Thoracic aorta (tissue), 2 donors: ENCODE results near the gene WFDC10B. TPM values are rescaled to one million over a fixed set of nuclear protein-coding genes. Genes with fewer than 3 reads are reported as not detected.
"Not testable (repeated sequence)": the region's sequence is repeated elsewhere in the genome, so short reads cannot be mapped to it uniquely, and the experiment has no call there.

ENCODE experiments used
- ATAC-seq: fragments of 150-250 bp; one replicate; pipeline ENCODE4 v1.8.0; 2017; ENCODE audit warnings: low read depth; ENCODE audit not compliant: insufficient number of reproducible peaks, low FRiP score
- DNase-seq: peaks from one replicate; pipeline ENCODE4 v3.0.0-alpha.2; 2020; ENCODE audit warnings: low spot score
- H3K27ac ChIP-seq, 2 donors: fragments of 200-600 bp; sonication (generic); 1 replicate in 1 of 2; 2 replicates in 1 of 2; pipeline ENCODE4 v1.5.1; 2016; ENCODE audit warnings: mild to moderate bottlenecking in 2 of 2, moderate library complexity in 2 of 2
- H3K27me3 ChIP-seq: fragments of 200-600 bp; sonication (generic); replicated peaks from 2 replicates; pipeline ENCODE4 v1.6.0; 2016; ENCODE audit warnings: mild to moderate bottlenecking; ENCODE audit not compliant: insufficient read depth
- H3K36me3 ChIP-seq: fragments of 200-600 bp; sonication (generic); one replicate; pipeline ENCODE4 v1.5.1; 2016
- H3K4me1 ChIP-seq, 2 donors: fragments of 200-600 bp; sonication (generic); 1 replicate in 1 of 2; 2 replicates in 1 of 2; pipeline versions ENCODE4 v1.5.1 to v1.6.0; 2016; ENCODE audit warnings: low read depth in 2 of 2, mild to moderate bottlenecking in 1 of 2; ENCODE audit not compliant: control insufficient read depth in 1 of 2
- H3K4me3 ChIP-seq: fragments of 200-600 bp; sonication (generic); 2 replicates; pipeline ENCODE4 v1.5.1; 2016; ENCODE audit warnings: mild to moderate bottlenecking
- H3K9me3 ChIP-seq: fragments of 200-600 bp; sonication (generic); 2 replicates; pipeline ENCODE4 v1.5.1; 2016
- total RNA-seq, 2 donors: library from RNA; depleted of rRNA; stranded (reverse); fragments of >200 nt; gene quantifications; one replicate each; pipeline versions ENCODE4 v1.1.0 to v1.2.3, GENCODE V29; 2016
- TF ChIP-seq, protein P1 (sequence below): fragments of 200-600 bp; sonication (generic); IDR thresholded peaks from one replicate; pipeline ENCODE4 v1.5.1; 2019; ENCODE audit warnings: antibody characterized with exemption

Gene WFDC10B
- total RNA-seq, 2 donors from 2014 or later = not detected

DNA sequence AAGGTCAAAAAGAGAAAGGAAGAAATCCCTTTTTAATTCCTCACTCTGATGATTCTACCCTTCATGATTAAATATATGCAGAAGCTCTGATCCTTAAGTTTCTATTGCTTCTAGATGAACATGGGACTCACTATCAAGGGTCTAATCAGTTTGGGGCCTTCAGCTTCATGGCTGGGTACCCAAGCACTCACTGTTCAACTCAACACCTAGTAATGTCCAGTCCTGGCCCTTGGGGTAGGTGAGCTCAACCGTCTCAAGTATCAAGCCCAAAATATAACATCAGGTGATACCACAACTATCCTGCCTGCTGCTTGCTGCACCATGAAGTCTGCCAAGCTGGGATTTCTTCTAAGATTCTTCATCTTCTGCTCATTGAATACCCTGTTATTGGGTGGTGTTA is 17.2 kb upstream of the WFDC10B start, which contains the start of gene SPINT4:
SPINT4 (plus strand) TSS at position 301 of the 400 bp plus-strand sequence; CDS start at position 322, 21 bp downstream.
- no peak within 1 kb of the TSS for H3K4me3 ChIP-seq
- H3K27ac ChIP-seq = no peak within 1 kb of the TSS
- DNase-seq (no peak), ATAC-seq (no peak)
- no peaks in the 10 kb centered on the region for H3K27me3 ChIP-seq
- H3K9me3 ChIP-seq = no peaks in the 10 kb centered on the region
- no peaks in the 10 kb centered on the region for H3K4me1 ChIP-seq
- TF ChIP-seq, protein P1, sequence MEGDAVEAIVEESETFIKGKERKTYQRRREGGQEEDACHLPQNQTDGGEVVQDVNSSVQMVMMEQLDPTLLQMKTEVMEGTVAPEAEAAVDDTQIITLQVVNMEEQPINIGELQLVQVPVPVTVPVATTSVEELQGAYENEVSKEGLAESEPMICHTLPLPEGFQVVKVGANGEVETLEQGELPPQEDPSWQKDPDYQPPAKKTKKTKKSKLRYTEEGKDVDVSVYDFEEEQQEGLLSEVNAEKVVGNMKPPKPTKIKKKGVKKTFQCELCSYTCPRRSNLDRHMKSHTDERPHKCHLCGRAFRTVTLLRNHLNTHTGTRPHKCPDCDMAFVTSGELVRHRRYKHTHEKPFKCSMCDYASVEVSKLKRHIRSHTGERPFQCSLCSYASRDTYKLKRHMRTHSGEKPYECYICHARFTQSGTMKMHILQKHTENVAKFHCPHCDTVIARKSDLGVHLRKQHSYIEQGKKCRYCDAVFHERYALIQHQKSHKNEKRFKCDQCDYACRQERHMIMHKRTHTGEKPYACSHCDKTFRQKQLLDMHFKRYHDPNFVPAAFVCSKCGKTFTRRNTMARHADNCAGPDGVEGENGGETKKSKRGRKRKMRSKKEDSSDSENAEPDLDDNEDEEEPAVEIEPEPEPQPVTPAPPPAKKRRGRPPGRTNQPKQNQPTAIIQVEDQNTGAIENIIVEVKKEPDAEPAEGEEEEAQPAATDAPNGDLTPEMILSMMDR = no peak
- no peaks in the 10 kb centered on the region for H3K36me3 ChIP-seq

DNA sequence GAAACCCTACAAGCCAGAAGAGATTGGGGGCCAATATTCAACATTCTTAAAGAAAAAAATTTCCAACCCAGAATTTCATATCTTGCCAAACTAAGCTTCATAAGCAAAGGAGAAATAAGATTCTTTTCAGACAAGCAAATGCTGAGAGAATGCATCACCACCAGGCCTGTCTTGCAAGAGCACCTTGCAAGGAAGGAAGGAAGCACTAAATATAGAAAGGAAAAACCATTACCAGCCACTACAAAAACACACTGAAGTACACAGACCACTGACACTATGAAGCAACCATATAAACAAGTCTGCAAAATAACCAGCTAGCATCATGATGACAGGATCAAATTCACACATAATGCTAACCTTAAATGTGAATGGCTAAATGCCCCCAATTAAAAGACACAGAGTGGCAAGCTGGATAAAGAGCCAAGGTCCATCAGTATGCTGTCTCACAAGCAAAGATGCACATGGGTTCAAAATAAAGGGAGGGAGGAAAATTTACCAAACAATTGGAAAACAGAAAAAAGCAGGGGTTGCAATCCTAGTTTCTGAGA is 11.4 kb upstream of the WFDC10B start:
- H3K4me1 ChIP-seq, H3K36me3 ChIP-seq, DNase-seq, H3K9me3 ChIP-seq, H3K4me3 ChIP-seq, ATAC-seq, H3K27me3 ChIP-seq, H3K27ac ChIP-seq: not testable (repeated sequence)

DNA sequence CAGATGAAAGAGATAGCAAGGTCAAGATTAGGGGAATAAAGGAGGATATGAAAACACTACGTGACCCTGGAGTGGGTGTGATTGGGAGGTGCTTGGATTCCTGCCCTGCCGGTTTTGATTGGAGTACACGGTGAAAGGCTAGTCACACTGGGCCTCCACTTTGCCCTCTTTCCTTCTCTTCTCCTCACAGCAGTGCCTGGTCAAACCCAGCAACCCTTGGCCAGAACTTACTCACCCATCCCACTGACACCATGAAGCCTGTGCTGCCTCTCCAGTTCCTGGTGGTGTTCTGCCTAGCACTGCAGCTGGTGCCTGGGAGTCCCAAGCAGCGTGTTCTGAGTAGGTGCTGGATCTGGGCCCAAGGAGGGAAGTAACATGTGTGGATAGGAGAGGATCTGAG is 2.9 kb downstream of the WFDC10B start, which contains the start of gene WFDC13:
WFDC13 (plus strand) TSS at position 166 of the 400 bp plus-strand sequence; CDS start at position 252, 86 bp downstream.
- no peak for ATAC-seq
- DNase-seq = no peak
- no peak within 1 kb of the TSS for H3K27ac ChIP-seq
- no peaks in the 10 kb centered on the region for H3K4me1 ChIP-seq
- H3K9me3 ChIP-seq = no peaks in the 10 kb centered on the region
- TF ChIP-seq, protein P1 = no peak
- no peaks in the 10 kb centered on the region for H3K27me3 ChIP-seq
- no peaks in the 10 kb centered on the region for H3K36me3 ChIP-seq
- H3K4me3 ChIP-seq = no peak within 1 kb of the TSS

DNA sequence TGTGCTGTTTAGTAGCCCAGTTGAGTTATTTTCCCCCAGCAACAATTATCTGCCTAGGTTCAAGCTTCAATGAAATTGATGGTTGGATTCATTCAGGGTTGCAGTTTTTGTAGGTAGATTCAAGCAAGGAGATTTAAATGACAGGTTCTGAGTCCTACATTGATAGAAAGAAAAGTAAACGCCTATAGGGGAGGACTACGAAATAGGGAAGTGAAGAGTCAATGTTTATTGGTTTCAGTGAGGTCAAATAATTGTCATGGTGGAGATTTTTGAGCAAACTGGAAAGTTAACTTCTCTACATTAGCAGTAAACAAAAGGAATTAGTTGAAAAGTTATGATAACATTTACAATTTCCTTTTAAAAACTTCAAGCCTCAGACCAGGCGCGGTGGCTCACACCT is 3.7 kb downstream of the WFDC10B start:
- H3K9me3 ChIP-seq = no peaks in the 10 kb centered on the region
- ATAC-seq = no peak
- no peaks in the 10 kb centered on the region for H3K4me1 ChIP-seq
- no peak overlapping the region for H3K4me3 ChIP-seq
- no peaks in the 10 kb centered on the region for H3K27me3 ChIP-seq
- no peak overlapping the region for H3K27ac ChIP-seq
- H3K36me3 ChIP-seq = no peaks in the 10 kb centered on the region
- DNase-seq = no peak
- TF ChIP-seq, protein P1 = no peak

DNA sequence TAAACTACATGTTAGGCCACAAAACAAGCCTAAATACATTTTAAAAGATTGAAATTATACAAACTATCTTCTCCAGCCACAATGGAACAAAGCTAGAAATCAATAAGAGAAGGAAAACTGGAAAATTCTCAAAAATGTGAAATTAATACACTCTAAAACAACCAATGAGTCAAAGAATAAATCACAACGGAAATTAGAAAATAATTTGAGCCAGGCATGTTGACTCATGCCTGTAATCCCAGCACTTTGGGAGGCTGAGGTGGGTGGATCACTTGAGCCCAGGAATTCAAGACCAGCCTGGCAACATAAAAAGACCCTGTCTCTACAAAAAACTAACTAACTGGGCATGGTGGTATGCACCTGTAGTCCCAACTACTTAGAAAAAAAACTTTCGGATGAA is 9.3 kb downstream of the WFDC10B start:
- TF ChIP-seq, protein P1 = no peak
- ATAC-seq (no peak), DNase-seq (no peak)
- no peaks in the 10 kb centered on the region for H3K27me3 ChIP-seq
- no peaks in the 10 kb centered on the region for H3K4me1 ChIP-seq
- no peak overlapping the region for H3K27ac ChIP-seq
- H3K36me3 ChIP-seq = no peaks in the 10 kb centered on the region
- no peaks in the 10 kb centered on the region for H3K9me3 ChIP-seq
- no peak overlapping the region for H3K4me3 ChIP-seq

DNA sequence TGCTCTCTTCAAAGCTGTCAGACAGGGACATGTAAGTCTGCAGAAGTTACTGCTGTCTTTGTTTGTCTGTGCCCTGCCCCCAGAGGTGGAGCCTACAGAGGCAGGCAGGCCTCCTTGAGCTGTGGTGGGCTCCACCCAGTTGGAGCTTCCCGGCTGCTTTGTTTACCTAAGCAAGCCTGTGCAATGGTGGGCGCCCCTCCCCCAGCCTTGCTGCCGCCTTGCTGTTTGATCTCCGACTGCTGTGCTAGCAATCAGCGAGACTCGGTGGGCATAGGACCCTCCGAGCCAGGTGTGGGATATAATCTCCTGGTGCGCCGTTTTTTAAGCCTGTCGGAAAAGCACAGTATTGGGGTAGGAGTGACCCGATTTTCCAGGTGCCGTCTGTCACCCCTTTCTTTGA is 11.5 kb downstream of the WFDC10B start:
- not testable (repeated sequence) for H3K27ac ChIP-seq, H3K36me3 ChIP-seq, H3K4me1 ChIP-seq, ATAC-seq, H3K4me3 ChIP-seq, DNase-seq, H3K9me3 ChIP-seq, H3K27me3 ChIP-seq
